M059J (cell line): ENCODE results near the gene AKAP12. TPM values are rescaled to one million over a fixed set of nuclear protein-coding genes. Genes with fewer than 3 reads are reported as not detected.

Source experiments
- total RNA-seq: library from RNA; depleted of rRNA; stranded (reverse); fragments of >200 nt; shearing (Covaris generic); gene quantifications from 2 replicates; pipeline ENCODE4 v1.2.3, GENCODE V29; 2014; rRNA removed

Gene AKAP12
- total RNA-seq, 1 experiment from 2014 or later: 43.1 TPM

Other genes starting within 250 kb of the AKAP12 start
- 24.5 and 26.4 TPM in 2 replicates for gene ZBTB2, start 151.6 kb downstream of the AKAP12 start, total RNA-seq
- gene RMND1, start 212.2 kb downstream of the AKAP12 start, total RNA-seq: 28.8 and 35.2 TPM in 2 replicates